Measurements from ENCODE around the gene EPB41L4B.

EPB41L4B gene

GRCh38 chr9:109269081-109269480 lies 51.8 kb downstream of the EPB41L4B start:
- TF ChIP-seq POLR2AphosphoS5 (IDR thresholded peaks at IDR 0.05; ENCODE audit: low read depth, low read length) (no peak), SPI1 (IDR thresholded peaks at IDR 0.05; ENCODE audit: low read depth, low read length) (no peak), POU2F2 (IDR thresholded peaks at IDR 0.05; ENCODE audit: low read depth, low read length) (no peak), TAF1 (IDR thresholded peaks at IDR 0.05; ENCODE audit: low read depth, low read length) (no peak), POLR2A (IDR thresholded peaks at IDR 0.05; ENCODE audit: low read depth, low read length) (no peak), PAX5 (IDR thresholded peaks at IDR 0.05; ENCODE audit: insufficient read depth, low read length, severe bottlenecking) (no peak)
- no peak for FAIRE-seq
- DNase-seq (ENCODE audit: insufficient read length, low spot score) = no peak

GRCh38 chr9:109267555-109267954 lies 53.3 kb downstream of the EPB41L4B start:
- DNase-seq (ENCODE audit: insufficient read length, low spot score) (no peak), FAIRE-seq (no peak)
- TF ChIP-seq TAF1 (IDR thresholded peaks at IDR 0.05; ENCODE audit: low read depth, low read length) = no peak
- TF ChIP-seq PAX5 (IDR thresholded peaks at IDR 0.05; ENCODE audit: insufficient read depth, low read length, severe bottlenecking) = no peak
- no peak for TF ChIP-seq POU2F2 (IDR thresholded peaks at IDR 0.05; ENCODE audit: low read depth, low read length)
- TF ChIP-seq SPI1 (IDR thresholded peaks at IDR 0.05; ENCODE audit: low read depth, low read length) = no peak
- no peak for TF ChIP-seq POLR2AphosphoS5 (IDR thresholded peaks at IDR 0.05; ENCODE audit: low read depth, low read length)
- no peak for TF ChIP-seq POLR2A (IDR thresholded peaks at IDR 0.05; ENCODE audit: low read depth, low read length)

GRCh38 chr9:109264877-109265587 lies 55.8 kb downstream of the EPB41L4B start:
- DNase-seq (ENCODE audit: insufficient read length, low spot score) = no peak
- FAIRE-seq = no peak
- TF ChIP-seq PAX5 (IDR thresholded peaks at IDR 0.05; ENCODE audit: insufficient read depth, low read length, severe bottlenecking) = no peak
- TF ChIP-seq TAF1 (IDR thresholded peaks at IDR 0.05; ENCODE audit: low read depth, low read length) = no peak
- no peak for TF ChIP-seq POU2F2 (IDR thresholded peaks at IDR 0.05; ENCODE audit: low read depth, low read length)
- no peak for TF ChIP-seq POLR2AphosphoS5 (IDR thresholded peaks at IDR 0.05; ENCODE audit: low read depth, low read length)
- no peak for TF ChIP-seq SPI1 (IDR thresholded peaks at IDR 0.05; ENCODE audit: low read depth, low read length)
- TF ChIP-seq POLR2A (IDR thresholded peaks at IDR 0.05; ENCODE audit: low read depth, low read length) = no peak

- FAIRE-seq (no peak), DNase-seq (ENCODE audit: insufficient read length, low spot score) (no peak)
- TF ChIP-seq POLR2A (IDR thresholded peaks at IDR 0.05; ENCODE audit: low read depth, low read length) = no peak
- TF ChIP-seq TAF1 (IDR thresholded peaks at IDR 0.05; ENCODE audit: low read depth, low read length) = no peak
- TF ChIP-seq SPI1 (IDR thresholded peaks at IDR 0.05; ENCODE audit: low read depth, low read length) = no peak
- TF ChIP-seq POU2F2 (IDR thresholded peaks at IDR 0.05; ENCODE audit: low read depth, low read length) = no peak
Measured at GRCh38 chr9:109263358-109263757, 57.5 kb downstream of the EPB41L4B start.

GRCh38 chr9:109258481-109259302 lies 62.2 kb downstream of the EPB41L4B start:
- FAIRE-seq (no peak), DNase-seq (ENCODE audit: insufficient read length, low spot score) (no peak)
- TF ChIP-seq TAF1 (IDR thresholded peaks at IDR 0.05; ENCODE audit: low read depth, low read length) (no peak), POLR2AphosphoS5 (IDR thresholded peaks at IDR 0.05; ENCODE audit: low read depth, low read length) (no peak), POU2F2 (IDR thresholded peaks at IDR 0.05; ENCODE audit: low read depth, low read length) (no peak), SPI1 (IDR thresholded peaks at IDR 0.05; ENCODE audit: low read depth, low read length) (no peak), POLR2A (IDR thresholded peaks at IDR 0.05; ENCODE audit: low read depth, low read length) (no peak), PAX5 (IDR thresholded peaks at IDR 0.05; ENCODE audit: insufficient read depth, low read length, severe bottlenecking) (no peak)

GRCh38 chr9:109256336-109256735 lies 64.5 kb downstream of the EPB41L4B start:
- TF ChIP-seq POLR2A (IDR thresholded peaks at IDR 0.05; ENCODE audit: low read depth, low read length) (no peak), TAF1 (IDR thresholded peaks at IDR 0.05; ENCODE audit: low read depth, low read length) (no peak), SPI1 (IDR thresholded peaks at IDR 0.05; ENCODE audit: low read depth, low read length) (no peak), PAX5 (IDR thresholded peaks at IDR 0.05; ENCODE audit: insufficient read depth, low read length, severe bottlenecking) (no peak)
- no peak for DNase-seq (ENCODE audit: insufficient read length, low spot score)
- FAIRE-seq = no peak

- TF ChIP-seq SPI1 (IDR thresholded peaks at IDR 0.05; ENCODE audit: low read depth, low read length) (0 out of 2 replicates have a peak, but pooled peaks have one; percentile 7), POLR2A (IDR thresholded peaks at IDR 0.05; ENCODE audit: low read depth, low read length) (no peak)
- DNase-seq (ENCODE audit: insufficient read length, low spot score) (no peak), FAIRE-seq (no peak)
Measured at GRCh38 chr9:109255394-109255793, 65.5 kb downstream of the EPB41L4B start.

GRCh38 chr9:109254317-109254716 lies 66.5 kb downstream of the EPB41L4B start:
- TF ChIP-seq TAF1 (IDR thresholded peaks at IDR 0.05; ENCODE audit: low read depth, low read length) (no peak), POU2F2 (IDR thresholded peaks at IDR 0.05; ENCODE audit: low read depth, low read length) (no peak), POLR2A (IDR thresholded peaks at IDR 0.05; ENCODE audit: low read depth, low read length) (no peak), SPI1 (IDR thresholded peaks at IDR 0.05; ENCODE audit: low read depth, low read length) (no peak), PAX5 (IDR thresholded peaks at IDR 0.05; ENCODE audit: insufficient read depth, low read length, severe bottlenecking) (no peak), POLR2AphosphoS5 (IDR thresholded peaks at IDR 0.05; ENCODE audit: low read depth, low read length) (no peak)
- FAIRE-seq (no peak), DNase-seq (ENCODE audit: insufficient read length, low spot score) (no peak)

GRCh38 chr9:109253637-109254284 lies 67.1 kb downstream of the EPB41L4B start:
- peak; percentile 23 for FAIRE-seq
- DNase-seq (ENCODE audit: insufficient read length, low spot score) = no peak
- TF ChIP-seq POU2F2 (IDR thresholded peaks at IDR 0.05; ENCODE audit: low read depth, low read length) (no peak), POLR2AphosphoS5 (IDR thresholded peaks at IDR 0.05; ENCODE audit: low read depth, low read length) (no peak)

All from GM12891 (cell line).